HG02759 (cell line): ENCODE results near the gene ZFX.

Experiments used
- ATAC-seq: cut with Tn5 transposase; IDR thresholded peaks from one replicate; pipeline ENCODE4 v1.9.1; 2021; ENCODE audit warnings: mild to moderate bottlenecking, moderate library complexity; ENCODE audit not compliant: unreplicated experiment

Gene ZFX

DNA sequence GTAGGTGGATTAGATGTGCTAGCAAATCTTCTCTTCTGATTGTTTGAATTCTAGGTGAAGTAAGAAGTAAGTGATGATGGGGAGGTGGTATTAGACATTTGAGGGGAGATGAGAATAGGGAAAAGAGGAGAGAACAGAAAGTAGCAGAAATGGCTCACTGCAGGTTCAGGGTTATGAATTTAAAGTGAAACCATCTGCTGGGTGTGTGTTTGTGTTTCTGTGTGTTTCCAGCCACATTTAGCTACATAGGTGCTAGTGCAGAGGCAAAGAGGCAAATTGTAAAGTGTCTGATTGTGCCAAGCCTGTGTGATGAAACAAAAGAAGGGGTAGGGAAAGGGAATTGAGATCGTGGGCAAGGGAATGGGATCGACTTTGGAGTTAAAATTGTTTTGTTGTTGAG lies 50.6 kb downstream of the ZFX start:
- ATAC-seq = no peak

- ATAC-seq = no peak
Observed at GRCh38 chrX:24201216-24201615, 51.7 kb downstream of the ZFX start.

- no peak for ATAC-seq
Observed at GRCh38 chrX:24202465-24203031, 53.0 kb downstream of the ZFX start.

GRCh38 chrX:24203072-24203808 lies 53.7 kb downstream of the ZFX start:
- ATAC-seq = no peak

GRCh38 chrX:24204331-24204730 lies 54.8 kb downstream of the ZFX start:
- no peak for ATAC-seq

- ATAC-seq = no peak
Observed at GRCh38 chrX:24204958-24205357, 55.4 kb downstream of the ZFX start.

GRCh38 chrX:24207826-24208225 lies 58.3 kb downstream of the ZFX start:
- ATAC-seq = no peak

GRCh38 chrX:24208496-24209240 lies 59.1 kb downstream of the ZFX start:
- ATAC-seq = no peak

- ATAC-seq = no peak
Observed at GRCh38 chrX:24210190-24210589, 60.7 kb downstream of the ZFX start.

DNA sequence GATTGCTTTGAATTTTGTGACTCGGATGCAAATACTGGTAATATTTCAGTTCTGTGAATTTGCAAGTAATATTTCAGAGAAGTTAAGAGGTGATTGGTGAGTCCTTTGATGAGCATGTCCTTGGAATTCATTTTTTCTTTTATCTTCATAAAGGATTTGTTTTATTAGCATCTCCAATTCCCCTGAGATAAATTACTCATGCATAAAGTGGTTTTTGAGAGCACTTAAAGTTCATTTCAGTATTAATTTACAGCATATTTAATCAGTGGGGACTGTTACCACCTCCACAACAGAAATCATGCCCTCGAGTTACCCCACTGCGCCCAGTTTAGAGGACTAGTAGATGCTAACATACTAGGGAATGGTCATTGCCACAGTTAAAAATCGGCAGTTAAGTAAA lies 65.0 kb downstream of the ZFX start:
- no peak for ATAC-seq

DNA sequence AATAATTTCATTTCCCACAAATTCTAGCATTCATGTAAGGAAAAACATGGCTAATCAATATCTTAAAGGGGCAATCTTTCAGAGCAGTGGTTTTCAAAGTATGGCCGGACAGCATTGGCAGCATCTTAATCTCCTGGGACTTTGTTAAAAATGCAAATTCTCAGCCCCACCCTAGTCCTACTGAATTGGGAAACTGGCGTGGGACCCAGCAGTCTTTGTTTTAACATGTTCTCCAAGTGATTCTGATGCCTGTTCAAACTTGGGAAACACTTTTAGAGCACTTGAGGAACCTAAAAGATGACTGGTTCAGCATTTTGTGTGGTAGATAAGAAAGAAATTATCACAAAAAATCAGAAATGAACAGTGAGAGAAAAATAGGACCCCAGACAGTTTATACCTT lies 65.7 kb downstream of the ZFX start:
- no peak for ATAC-seq

- no peak for ATAC-seq
Observed at GRCh38 chrX:24216037-24216436, 66.5 kb downstream of the ZFX start.

GRCh38 chrX:24216827-24217226 lies 67.3 kb downstream of the ZFX start:
- ATAC-seq = no peak

- ATAC-seq = no peak
Observed at GRCh38 chrX:24219320-24219719, 69.8 kb downstream of the ZFX start.

- no peak for ATAC-seq
Observed at GRCh38 chrX:24221872-24222271, 72.3 kb downstream of the ZFX start.

DNA sequence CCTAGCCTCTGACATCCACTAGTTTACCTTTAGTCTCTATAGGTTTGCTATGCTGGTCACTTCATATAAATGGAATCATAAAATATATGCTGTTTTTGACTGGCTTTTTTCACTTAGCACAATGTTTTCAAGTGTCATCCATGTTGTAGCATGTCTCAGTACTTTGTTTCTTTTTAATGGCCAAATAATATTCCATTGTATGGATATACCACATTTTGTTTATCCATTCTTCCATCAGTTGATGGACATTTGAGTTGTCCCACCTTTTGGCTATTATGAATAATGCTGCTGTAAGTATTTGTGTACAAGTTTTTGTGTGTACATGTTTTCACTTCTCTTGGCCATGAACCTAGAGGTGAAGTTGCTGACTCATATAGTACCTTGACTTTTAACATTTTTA lies 75.7 kb downstream of the ZFX start:
- no peak for ATAC-seq

DNA sequence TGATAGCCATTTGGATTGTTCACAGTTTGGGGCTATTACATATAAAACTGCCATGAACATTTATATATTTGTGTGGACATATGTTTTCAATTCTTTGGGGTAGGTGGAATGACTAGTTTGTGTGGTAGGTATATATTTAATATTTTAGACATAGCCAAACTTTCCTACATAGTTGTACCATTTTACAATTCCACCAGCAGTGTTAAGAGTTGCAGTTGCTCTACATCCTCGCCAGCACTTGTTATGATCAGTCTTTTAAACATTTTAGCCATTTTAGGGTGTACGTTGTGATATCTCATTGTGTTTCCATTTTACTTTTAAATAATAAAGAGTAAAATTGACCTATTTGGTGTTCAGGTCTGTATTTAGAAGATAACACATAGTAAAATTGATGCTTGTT lies 76.6 kb downstream of the ZFX start:
- ATAC-seq = no peak

DNA sequence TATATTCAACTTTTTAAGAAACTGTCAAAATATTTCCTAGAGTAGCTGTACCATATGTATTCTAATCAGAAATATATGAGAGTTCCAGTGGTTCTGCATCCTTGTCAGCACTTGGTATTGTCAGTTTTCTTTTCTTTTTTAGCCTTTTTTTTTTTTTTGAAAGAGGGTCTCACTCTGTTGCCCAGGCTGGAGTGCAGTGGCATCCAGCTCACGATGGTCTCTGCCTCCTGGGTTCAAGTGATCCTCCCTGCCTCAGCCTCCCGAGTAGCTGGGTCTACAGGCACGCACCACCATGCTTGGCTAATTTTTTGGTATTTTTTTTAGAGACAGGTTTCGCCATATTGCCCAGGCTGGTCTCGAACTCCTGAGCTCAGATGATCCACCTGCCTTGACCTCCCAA lies 79.1 kb downstream of the ZFX start:
- no peak for ATAC-seq

- ATAC-seq = no peak
Observed at GRCh38 chrX:24229400-24229879, 79.9 kb downstream of the ZFX start.

- no peak for ATAC-seq
Observed at GRCh38 chrX:24229976-24230375, 80.4 kb downstream of the ZFX start.

DNA sequence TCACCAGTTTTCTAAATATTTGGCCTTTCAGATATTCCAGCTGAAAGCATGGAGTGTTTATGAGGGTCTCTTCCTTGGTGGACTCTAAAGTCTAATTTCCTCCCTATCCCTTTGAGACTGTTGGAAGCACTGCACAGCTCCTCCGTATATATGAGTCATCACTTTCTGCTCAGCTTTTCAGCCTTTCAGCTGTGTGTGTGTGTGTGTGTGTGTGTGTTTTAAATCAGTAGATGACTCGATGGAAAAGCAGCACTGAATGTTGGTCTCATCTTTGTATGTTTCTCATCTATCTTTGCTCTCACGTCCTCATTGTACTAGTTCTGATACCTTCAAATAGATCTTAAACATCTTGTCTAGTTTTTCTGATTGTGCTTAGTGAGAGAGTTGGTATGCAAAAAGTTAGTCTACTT lies 81.6 kb downstream of the ZFX start:
- ATAC-seq = no peak

DNA sequence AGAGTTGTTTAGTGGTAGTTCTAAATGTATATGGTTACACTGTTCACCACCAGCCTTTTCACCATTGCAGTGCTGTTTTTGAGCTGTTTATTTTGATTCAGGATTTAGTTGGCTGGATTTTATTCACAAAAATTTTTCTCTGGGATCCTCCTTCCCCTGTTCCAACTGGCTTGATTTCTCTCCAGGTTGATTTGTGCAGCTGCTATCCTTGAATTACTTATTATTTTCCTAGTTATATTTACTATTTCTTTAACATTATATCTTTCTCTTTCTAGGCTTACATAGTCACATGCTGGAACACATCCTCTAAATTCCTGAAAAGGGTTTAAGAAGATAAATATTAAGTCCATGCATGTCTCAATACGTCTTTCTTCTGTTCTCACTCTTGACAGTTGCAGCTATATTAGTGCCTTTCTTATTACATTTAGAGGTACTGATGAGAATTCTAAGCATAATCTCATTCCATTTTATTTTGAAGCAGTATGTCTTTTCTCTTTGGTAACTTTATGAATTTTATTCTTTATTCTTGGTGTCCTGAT lies 82.2 kb downstream of the ZFX start:
- ATAC-seq = no peak
